SU-DHL-6 (cell line): ENCODE data around the gene HLA-DPB1.

Experiments
- H2AFZ ChIP-seq: fragments of 200-600 bp; sonication (generic); 2 replicates; pipeline ENCODE4 v1.6.1; 2014; ENCODE audit warnings: low read depth, mild to moderate bottlenecking, moderate library complexity, mixed read lengths, antibody characterized with exemption, low read length; ENCODE audit not compliant: severe bottlenecking
- H3F3A ChIP-seq: fragments of 200-600 bp; shearing (Covaris generic); 2 replicates; pipeline ENCODE4 v1.6.0; 2016; ENCODE audit warnings: antibody characterized with exemption, mild to moderate bottlenecking; ENCODE audit not compliant: insufficient read depth
- H3K27ac ChIP-seq: fragments of 200-600 bp; sonication (generic); 2 replicates; pipeline ENCODE4 v1.5.1; 2016; ENCODE audit warnings: low read depth, mild to moderate bottlenecking, low read length, moderate library complexity, mixed read lengths
- H3K27me3 ChIP-seq: fragments of 200-600 bp; sonication (generic), shearing (Covaris generic); 2 replicates; pipeline ENCODE4 v1.6.0; 2014; ENCODE audit warnings: mild to moderate bottlenecking, low read length
- H3K36me3 ChIP-seq: fragments of 200-600 bp; sonication (generic); 2 replicates; pipeline ENCODE4 v1.6.1; 2014; ENCODE audit warnings: mild to moderate bottlenecking, low read length, mixed read lengths
- H3K4me2 ChIP-seq: fragments of 300-600, 200-600 bp; shearing (Covaris generic), sonication (generic); 2 replicates; pipeline ENCODE4 v1.6.0; 2014; ENCODE audit warnings: low read length, low read depth, mild to moderate bottlenecking; ENCODE audit not compliant: poor library complexity, severe bottlenecking
- H3K4me3 ChIP-seq: fragments of 200-600 bp; sonication (generic); 2 replicates; pipeline ENCODE4 v1.5.1; 2014; ENCODE audit warnings: antibody characterized with exemption, low read length, mild to moderate bottlenecking, mixed read lengths; ENCODE audit not compliant: insufficient read depth, poor library complexity, severe bottlenecking
- H3K79me2 ChIP-seq: fragments of 200-600 bp; sonication (generic); 2 replicates; pipeline ENCODE4 v1.6.1; 2014; ENCODE audit warnings: mild to moderate bottlenecking, low read length, moderate library complexity; ENCODE audit not compliant: insufficient read depth
- H3K9ac ChIP-seq: fragments of 200-600 bp; sonication (generic); 2 replicates; pipeline ENCODE4 v1.7.0; 2014; ENCODE audit warnings: mild to moderate bottlenecking, low read length
- H3K9me2 ChIP-seq: fragments of 200-600 bp; sonication (generic); replicated peaks from 2 replicates; pipeline ENCODE4 v1.6.1; 2014; ENCODE audit warnings: low read length; ENCODE audit not compliant: insufficient read depth
- H3K9me3 ChIP-seq: fragments of 200-600 bp; sonication (generic); 2 replicates; pipeline ENCODE4 v1.6.1; 2014; ENCODE audit warnings: low read length, mixed read lengths; ENCODE audit not compliant: insufficient read depth
- H4K20me1 ChIP-seq: fragments of 200-600 bp; sonication (generic); 2 replicates; pipeline ENCODE4 v1.6.1; 2014; ENCODE audit warnings: low read depth, mild to moderate bottlenecking, antibody characterized with exemption, low read length, moderate library complexity, mixed read lengths
- EZH2phosphoT487 ChIP-seq: fragments of 200-600 bp; sonication (generic), shearing (Covaris generic); conservative IDR thresholded peaks from 2 replicates; pipeline ENCODE4 v1.6.1; 2018; ENCODE audit warnings: mild to moderate bottlenecking, antibody characterized with exemption, low read length, moderate library complexity, mixed read lengths
- TF ChIP-seq, protein P1 (sequence below): fragments of 200-600 bp; sonication (generic); IDR thresholded peaks from one replicate; pipeline ENCODE4 v1.5.1; 2017; ENCODE audit warnings: antibody characterized with exemption, mild to moderate bottlenecking, low read length, moderate library complexity; ENCODE audit not compliant: insufficient read depth, poor library complexity, severe bottlenecking

Gene HLA-DPB1

DNA sequence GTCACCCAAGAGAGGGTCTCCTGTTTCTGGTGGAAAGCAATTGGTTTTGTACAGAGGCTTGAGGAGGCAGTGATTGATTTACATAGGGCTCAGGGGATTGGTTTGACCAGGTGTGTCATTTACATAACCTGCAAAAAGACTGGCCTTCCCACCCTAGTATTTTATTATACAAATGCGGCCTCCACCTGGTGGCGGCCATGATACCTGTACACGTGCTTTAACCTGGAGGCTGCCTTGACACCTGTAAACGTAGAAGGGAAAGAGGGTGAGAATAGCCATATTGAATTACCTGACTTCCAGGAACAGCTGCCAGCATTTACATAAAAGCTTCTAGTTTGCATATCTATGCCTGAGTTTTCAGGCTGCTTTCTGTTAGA is 48.7 kb downstream of the HLA-DPB1 start:
- Histone ChIP-seq H3K4me3 (no peak overlapping the region), H3K36me3 (no peaks in the 10 kb centered on the region), H3K9me2 (no peaks in the 10 kb centered on the region), H3K79me2 (no peaks in the 10 kb centered on the region), H3K27ac (no peak overlapping the region), H4K20me1 (no peaks in the 10 kb centered on the region), H3K4me2 (no peak overlapping the region), H3K9me3 (peaks cover 17% of the 10 kb centered on the region), H3F3A (no peaks in the 10 kb centered on the region), H3K9ac (no peak overlapping the region), H3K27me3 (no peaks in the 10 kb centered on the region), H2AFZ (no peak overlapping the region)
- TF ChIP-seq, protein P1, sequence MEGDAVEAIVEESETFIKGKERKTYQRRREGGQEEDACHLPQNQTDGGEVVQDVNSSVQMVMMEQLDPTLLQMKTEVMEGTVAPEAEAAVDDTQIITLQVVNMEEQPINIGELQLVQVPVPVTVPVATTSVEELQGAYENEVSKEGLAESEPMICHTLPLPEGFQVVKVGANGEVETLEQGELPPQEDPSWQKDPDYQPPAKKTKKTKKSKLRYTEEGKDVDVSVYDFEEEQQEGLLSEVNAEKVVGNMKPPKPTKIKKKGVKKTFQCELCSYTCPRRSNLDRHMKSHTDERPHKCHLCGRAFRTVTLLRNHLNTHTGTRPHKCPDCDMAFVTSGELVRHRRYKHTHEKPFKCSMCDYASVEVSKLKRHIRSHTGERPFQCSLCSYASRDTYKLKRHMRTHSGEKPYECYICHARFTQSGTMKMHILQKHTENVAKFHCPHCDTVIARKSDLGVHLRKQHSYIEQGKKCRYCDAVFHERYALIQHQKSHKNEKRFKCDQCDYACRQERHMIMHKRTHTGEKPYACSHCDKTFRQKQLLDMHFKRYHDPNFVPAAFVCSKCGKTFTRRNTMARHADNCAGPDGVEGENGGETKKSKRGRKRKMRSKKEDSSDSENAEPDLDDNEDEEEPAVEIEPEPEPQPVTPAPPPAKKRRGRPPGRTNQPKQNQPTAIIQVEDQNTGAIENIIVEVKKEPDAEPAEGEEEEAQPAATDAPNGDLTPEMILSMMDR, result no peak
- no peak for TF ChIP-seq EZH2phosphoT487

DNA sequence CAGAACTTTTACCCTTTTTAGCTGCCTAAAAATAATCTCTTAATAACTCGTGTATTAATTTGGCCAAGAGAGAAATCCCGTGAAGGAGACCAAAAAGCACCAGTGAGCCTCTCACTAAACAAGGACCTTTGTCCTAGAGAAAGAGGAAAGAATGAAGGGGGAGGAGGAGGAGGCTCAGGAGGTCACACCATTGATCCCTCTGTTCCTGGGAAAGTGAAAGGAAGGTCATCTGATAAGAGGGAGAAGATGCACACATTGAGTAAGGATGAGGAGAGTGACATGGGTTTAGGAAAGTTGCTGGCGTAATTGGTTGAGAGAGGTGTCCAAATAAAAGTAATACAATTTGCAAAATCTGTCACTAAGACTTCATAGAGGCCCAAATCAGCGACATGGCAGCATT is 49.2 kb downstream of the HLA-DPB1 start:
- H2AFZ ChIP-seq, result no peak overlapping the region
- TF ChIP-seq, protein P1, result no peak
- TF ChIP-seq EZH2phosphoT487, result no peak
- no peaks in the 10 kb centered on the region for H3K9me2 ChIP-seq
- no peak overlapping the region for H3K4me2 ChIP-seq
- H3K36me3 ChIP-seq, result no peaks in the 10 kb centered on the region
- no peak overlapping the region for H3K9ac ChIP-seq
- no peak overlapping the region for H3K27ac ChIP-seq
- no peaks in the 10 kb centered on the region for H3K79me2 ChIP-seq
- H3K4me3 ChIP-seq, result no peak overlapping the region
- H3K27me3 ChIP-seq, result no peaks in the 10 kb centered on the region
- peaks cover 17% of the 10 kb centered on the region for H3K9me3 ChIP-seq
- no peaks in the 10 kb centered on the region for H4K20me1 ChIP-seq
- H3F3A ChIP-seq, result no peaks in the 10 kb centered on the region

DNA sequence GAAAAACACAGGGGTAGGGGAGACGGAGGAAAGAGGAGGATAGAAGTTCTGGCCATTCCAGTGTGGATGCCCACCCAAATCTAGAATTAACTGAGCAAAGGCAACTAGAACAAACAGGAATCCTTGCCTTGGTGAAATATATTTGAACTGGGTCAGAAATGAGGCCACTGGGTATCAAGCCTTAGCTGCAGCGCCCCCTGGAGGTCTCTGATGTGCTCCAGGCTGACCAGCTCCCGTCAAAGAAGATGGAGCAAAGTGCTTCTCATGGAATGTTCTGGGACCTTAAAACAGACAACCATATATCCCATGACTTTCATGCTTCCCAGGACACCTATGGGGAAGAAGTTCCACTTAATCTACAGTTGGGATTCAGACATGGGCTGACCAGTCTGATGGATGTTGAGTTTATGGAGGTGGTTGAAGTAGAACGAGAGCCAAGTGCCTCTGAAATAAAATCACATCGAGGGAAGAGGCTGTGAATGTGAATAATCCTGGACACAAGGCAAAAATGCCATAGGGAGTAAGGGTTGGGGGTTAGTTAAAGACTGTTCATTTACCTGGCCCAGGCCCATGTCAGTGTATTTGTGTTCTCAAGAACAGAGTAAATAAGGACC is 50.4 kb downstream of the HLA-DPB1 start:
- Histone ChIP-seq H3K79me2 (no peaks in the 10 kb centered on the region), H3K36me3 (no peaks in the 10 kb centered on the region), H3K9ac (no peak overlapping the region), H3K4me3 (no peak overlapping the region), H3K27me3 (no peaks in the 10 kb centered on the region), H4K20me1 (no peaks in the 10 kb centered on the region), H3F3A (no peaks in the 10 kb centered on the region), H3K4me2 (no peak overlapping the region), H3K27ac (no peak overlapping the region), H3K9me3 (peaks cover 17% of the 10 kb centered on the region), H3K9me2 (no peaks in the 10 kb centered on the region), H2AFZ (no peak overlapping the region)
- TF ChIP-seq EZH2phosphoT487, result no peak
- TF ChIP-seq, protein P1, result peak; percentile 99
